Skin of body (tissue), 2 donors: Measurements from ENCODE around the gene WWC1. TPM values are rescaled to one million over a fixed set of nuclear protein-coding genes. Genes with fewer than 3 reads are reported as not detected.
"Not testable (repeated sequence)": the region's sequence is repeated elsewhere in the genome, so short reads cannot be mapped to it uniquely, and the experiment has no call there.

Source experiments
- DNase-seq: peaks from one replicate; lab custom pipeline; 2025; lab: John Stamatoyannopoulos, UW
- total RNA-seq: library from RNA; depleted of rRNA; stranded (reverse); fragments of >200 nt; gene quantifications from one replicate; pipeline ENCODE4 v1.2.3, GENCODE V29; 2014

The WWC1 gene
- total RNA-seq, 1 donor from 2014 or later: 7.3 TPM

- DNase-seq: no peak
These were observed 16.6 kb downstream of the WWC1 start for GRCh38 chr5:168307925-168308584.

GRCh38 chr5:168308976-168309598, 17.6 kb downstream of the WWC1 start:
- no peak for DNase-seq

- DNase-seq: not testable (repeated sequence)
These were observed 19.1 kb downstream of the WWC1 start for GRCh38 chr5:168310541-168310940.

- no peak for DNase-seq
These were observed 19.7 kb downstream of the WWC1 start for GRCh38 chr5:168311061-168311566.

GRCh38 chr5:168312606-168313295, 21.3 kb downstream of the WWC1 start:
- DNase-seq: no peak

GRCh38 chr5:168313596-168314204, 22.3 kb downstream of the WWC1 start:
- DNase-seq: no peak

- DNase-seq: no peak
These were observed 23.4 kb downstream of the WWC1 start for GRCh38 chr5:168314735-168315411.

DNA sequence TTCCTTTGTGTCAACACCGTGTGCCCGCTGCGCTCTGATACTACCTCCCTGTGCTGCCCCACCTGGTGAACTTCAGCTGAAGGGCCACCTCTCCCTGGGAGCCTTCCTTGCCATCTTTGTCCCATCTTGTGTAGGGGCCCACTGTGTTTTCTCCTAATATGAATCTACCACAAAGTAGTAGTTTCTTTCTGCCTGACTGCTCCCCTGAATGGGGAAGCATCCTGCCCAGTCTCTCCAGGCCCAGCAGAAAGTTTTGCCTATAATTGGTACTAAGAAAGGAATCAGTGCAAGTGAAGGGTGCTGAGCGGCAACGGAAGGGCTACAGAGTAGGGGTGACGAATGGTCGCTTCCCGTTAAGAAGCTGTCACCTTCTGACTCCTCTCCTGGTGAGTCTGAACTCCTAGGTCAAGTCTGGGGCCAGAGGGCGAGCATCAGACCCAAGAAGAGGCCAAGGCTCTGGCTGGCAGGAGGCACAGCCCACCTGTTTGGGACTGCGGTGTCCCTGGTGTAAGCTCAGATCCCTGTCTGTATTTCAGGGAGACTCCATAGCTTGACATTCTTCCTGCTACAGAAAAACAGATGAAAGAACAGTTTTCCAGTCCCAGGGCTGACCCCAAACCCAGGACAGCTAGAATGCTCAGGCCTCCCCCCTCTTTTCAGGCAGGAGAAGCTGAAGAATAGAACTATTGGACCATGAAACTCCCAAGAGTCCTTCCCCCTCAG, 24.1 kb downstream of the WWC1 start:
- no peak for DNase-seq

DNA sequence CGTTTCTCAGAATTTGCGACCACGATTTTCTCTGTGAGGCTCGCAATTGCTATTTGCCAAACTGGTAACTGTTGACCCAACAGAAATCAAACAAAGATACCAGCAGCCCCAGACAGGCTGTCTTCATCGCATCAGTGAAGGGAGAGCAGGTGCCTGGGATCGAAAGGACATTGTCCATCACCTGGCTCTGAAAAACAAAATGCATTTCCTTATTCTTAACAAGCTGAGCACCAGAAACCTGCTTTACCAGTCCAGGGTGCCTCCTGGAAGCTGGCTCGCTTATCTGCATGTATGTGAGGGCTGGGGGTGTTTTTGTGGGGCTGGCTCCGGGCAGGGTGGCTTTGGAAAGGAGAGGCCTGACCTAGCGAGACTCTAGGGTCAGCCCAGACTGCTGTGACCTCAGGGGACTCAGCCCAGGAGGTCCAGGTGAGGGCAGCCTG, 24.7 kb downstream of the WWC1 start:
- no peak for DNase-seq

DNA sequence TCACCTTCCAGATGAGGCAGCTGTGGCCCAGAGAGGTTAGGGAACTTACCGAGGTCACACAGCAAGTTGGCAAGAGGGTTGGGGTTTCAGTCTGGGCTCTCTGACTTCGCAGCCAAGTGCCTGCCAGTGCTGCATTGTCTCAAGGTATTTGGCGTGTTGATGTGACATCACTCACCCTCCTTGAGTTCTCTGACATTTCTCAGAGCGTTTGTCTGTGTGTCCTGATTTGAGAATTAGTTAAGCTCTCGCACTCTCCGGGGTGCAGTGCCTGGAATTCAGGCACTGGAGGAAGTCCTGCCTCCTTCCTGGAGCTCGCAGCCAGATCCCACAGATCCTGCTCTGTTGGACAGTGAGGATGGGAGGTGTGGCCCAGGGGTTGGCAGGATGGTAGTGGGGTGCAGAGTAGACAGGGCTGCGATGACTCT, 25.7 kb downstream of the WWC1 start:
- DNase-seq: no peak

DNA sequence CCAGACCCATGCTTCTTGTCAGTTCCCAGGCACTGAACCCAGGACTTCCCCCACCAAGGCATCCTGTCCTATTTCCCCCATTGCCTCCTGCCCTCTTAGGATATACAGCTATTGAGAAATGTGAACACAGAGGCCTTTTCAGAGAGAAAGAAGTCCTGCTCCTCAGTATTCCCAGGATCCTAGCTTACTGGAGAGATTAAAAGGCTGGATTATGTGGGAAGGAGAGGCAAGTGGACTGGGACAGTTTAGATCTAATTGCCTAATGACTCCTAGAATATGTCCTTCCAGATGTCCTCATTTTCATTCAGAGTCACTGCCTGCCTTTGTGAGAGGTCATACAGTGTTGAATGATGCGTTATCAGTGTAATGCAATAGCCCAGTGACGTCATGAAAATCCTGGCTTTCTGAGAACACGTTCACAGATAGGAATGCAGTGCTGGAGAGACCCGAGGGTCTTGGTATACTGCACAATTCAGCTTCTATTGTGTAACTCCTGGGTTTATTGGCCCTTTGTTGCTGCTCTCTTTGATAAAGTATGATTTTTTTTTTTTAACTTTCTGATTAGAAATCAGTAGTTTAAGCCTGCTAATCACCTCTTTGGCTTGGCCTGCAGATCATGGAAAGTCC, 26.2 kb downstream of the WWC1 start:
- peak; percentile 35 for DNase-seq

- DNase-seq: no peak
These were observed 26.8 kb downstream of the WWC1 start for GRCh38 chr5:168318240-168318639.

DNA sequence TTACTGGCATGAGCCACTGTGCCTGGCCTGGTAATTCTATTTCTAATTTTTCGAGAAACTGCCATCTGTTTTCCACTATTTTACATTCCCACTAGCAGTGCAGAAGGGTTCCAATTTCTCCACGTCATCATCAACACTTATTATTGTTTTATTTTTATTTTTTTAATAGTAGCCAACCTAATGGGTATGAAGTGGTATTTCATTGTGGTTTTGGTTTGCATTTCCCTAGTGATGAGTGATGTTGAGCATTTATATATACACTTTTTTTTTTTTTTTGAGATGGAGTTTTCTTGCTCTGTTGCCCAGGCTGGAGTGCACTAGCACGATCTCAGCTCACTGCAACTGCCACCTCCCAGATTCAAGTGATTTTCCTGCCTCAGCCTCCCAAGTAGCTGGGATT, 28.3 kb downstream of the WWC1 start:
- no peak for DNase-seq

- no peak for DNase-seq
These were observed 29.4 kb downstream of the WWC1 start for GRCh38 chr5:168320805-168321204.

DNA sequence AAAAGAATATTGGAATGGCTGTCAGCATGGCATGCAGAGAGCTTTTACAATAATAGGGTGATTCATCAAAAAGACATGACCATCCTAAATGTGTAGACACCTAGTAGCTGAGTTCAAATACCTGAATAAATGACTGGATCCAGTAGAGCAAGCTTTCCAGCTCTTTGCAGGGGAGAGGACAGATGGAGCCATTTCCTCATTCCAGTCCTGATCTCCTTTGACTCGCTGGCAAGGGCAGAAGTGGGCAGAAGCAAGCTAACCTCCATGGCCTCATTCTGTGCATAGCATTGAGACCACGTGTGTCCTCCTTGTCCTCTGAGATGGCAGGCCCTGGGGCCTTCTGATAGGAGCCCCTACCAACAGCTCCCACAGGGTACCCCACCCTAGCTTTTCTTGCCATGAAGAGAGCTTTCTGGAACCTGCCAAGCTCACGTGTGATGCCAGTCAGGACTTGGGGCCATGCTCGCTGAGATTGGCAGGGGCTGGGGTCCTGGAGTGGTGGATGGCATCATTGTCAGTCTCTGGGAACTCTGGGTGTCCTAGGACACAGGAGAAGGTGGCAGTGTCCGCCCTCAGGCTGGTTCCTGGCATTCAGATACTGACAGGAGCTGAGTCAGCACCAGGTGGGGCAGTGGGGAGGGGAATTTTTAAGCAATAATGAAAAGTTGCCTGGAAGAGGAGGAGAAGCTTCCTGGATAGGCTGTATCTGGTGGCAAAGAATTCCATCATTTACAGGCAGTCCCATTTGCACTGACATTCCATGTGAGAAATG, 33.6 kb downstream of the WWC1 start:
- no peak for DNase-seq

- DNase-seq: no peak
These were observed 35.6 kb downstream of the WWC1 start for GRCh38 chr5:168327019-168327421.

- DNase-seq: no peak
These were observed 36.0 kb downstream of the WWC1 start for GRCh38 chr5:168327451-168327850.

DNA sequence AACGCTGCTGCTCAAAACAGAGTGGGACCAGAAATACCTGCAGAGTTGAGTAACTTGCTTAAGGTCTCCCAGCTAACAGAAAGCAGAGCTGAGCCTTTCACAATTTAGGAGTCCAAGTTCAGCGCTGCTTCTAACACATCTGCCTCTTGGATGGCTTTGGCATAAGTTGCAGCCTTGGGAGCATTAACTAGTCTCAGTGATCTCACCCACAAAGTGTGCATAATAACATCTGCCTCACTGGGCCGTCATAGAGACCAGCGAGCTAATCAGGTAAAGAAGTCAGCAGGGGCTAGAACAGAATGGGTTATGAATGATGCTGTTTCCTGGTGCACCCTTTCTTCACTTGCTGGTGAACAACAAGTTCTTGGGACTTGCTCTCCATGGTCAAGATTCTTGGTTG, 36.5 kb downstream of the WWC1 start:
- peak; percentile 49 for DNase-seq

GRCh38 chr5:168328814-168329213, 37.4 kb downstream of the WWC1 start:
- DNase-seq: no peak

GRCh38 chr5:168329302-168329701, 37.9 kb downstream of the WWC1 start:
- no peak for DNase-seq
